Breast epithelium (tissue), 3 donors: ENCODE results near the gene SH3TC1.

Experiments used
- CTCF ChIP-seq, 3 donors: fragments of 450-650 bp; IDR thresholded peaks; one replicate each; pipeline ENCODE4 v1.5.1; 2016 to 2017; ENCODE audit warnings: antibody characterized with exemption in 3 of 3, mild to moderate bottlenecking in 3 of 3, moderate library complexity in 3 of 3
- POLR2A ChIP-seq: fragments of 450-650 bp; IDR thresholded peaks from one replicate; pipeline ENCODE4 v1.6.1; 2016; ENCODE audit warnings: antibody characterized with exemption, mild to moderate bottlenecking, moderate library complexity
- POLR2AphosphoS5 ChIP-seq, 3 donors: sonication (generic); formaldehyde crosslinking; IDR thresholded peaks; one replicate each; pipeline ENCODE4 v1.6.1; 2017; ENCODE audit warnings: antibody characterized with exemption in 3 of 3

GRCh38 chr4:8215641-8216442, 16.8 kb downstream of the SH3TC1 start:
- no peak for TF ChIP-seq CTCF (IDR thresholded peaks at IDR 0.05)
- no peak for TF ChIP-seq POLR2A
- TF ChIP-seq POLR2AphosphoS5 (IDR thresholded peaks at IDR 0.05) = no peak
